Ascending aorta (tissue), 2 donors: ENCODE data around the gene CCDC93. TPM values are rescaled to one million over a fixed set of nuclear protein-coding genes. Genes with fewer than 3 reads are reported as not detected.
"Not testable (repeated sequence)": the region's sequence is repeated elsewhere in the genome, so short reads cannot be mapped to it uniquely, and the experiment has no call there.

ENCODE experiments used
- DNase-seq, 2 donors: peaks; one replicate each; pipeline ENCODE4 v3.0.0-alpha.2; 2019; ENCODE audit warnings: low spot score in 2 of 2
- H3K27ac ChIP-seq, 2 donors: fragments of 200-600 bp; sonication (generic); one replicate each; pipeline ENCODE4 v1.5.1; 2016 to 2017; ENCODE audit warnings: mild to moderate bottlenecking in 1 of 2
- H3K27me3 ChIP-seq: fragments of 200-600 bp; sonication (generic); one replicate; pipeline ENCODE4 v1.5.1; 2017
- H3K36me3 ChIP-seq, 2 donors: fragments of 200-600 bp; sonication (generic); one replicate each; pipeline ENCODE4 v1.5.1; 2016
- H3K4me1 ChIP-seq, 2 donors: fragments of 200-600 bp; sonication (generic); one replicate each; pipeline ENCODE4 v1.5.1; 2016 to 2017; ENCODE audit warnings: mild to moderate bottlenecking in 1 of 2
- H3K4me3 ChIP-seq, 2 donors: fragments of 200-600 bp; sonication (generic); one replicate each; pipeline ENCODE4 v1.5.1; 2016 to 2017; ENCODE audit warnings: mild to moderate bottlenecking in 1 of 2
- H3K9me3 ChIP-seq, 2 donors: fragments of 200-600 bp; sonication (generic); one replicate each; pipeline ENCODE4 v1.5.1; 2016
- intact Hi-C: fragments of 100-400 bp; cut with DNase I; formaldehyde crosslinking; loops from one replicate; pipeline ENCODE4 v1.15.1; 2023
- total RNA-seq: library from RNA; depleted of rRNA; stranded (reverse); fragments of >200 nt; gene quantifications from one replicate; pipeline ENCODE4 v1.1.0, GENCODE V29; 2016
- TF ChIP-seq, protein P1 (sequence below), 3 experiments: fragments of 200-600 bp in 2 of 3; fragments of 450-650 bp in 1 of 3; sonication (generic) in 2 of 3; IDR thresholded peaks; one replicate each; pipeline ENCODE4 v1.5.1; 2016 to 2019; ENCODE audit warnings: antibody characterized with exemption in 3 of 3, mild to moderate bottlenecking in 1 of 3, moderate library complexity in 1 of 3

CCDC93 gene
- total RNA-seq, 1 donor from 2014 or later = 6.3 TPM

DNA sequence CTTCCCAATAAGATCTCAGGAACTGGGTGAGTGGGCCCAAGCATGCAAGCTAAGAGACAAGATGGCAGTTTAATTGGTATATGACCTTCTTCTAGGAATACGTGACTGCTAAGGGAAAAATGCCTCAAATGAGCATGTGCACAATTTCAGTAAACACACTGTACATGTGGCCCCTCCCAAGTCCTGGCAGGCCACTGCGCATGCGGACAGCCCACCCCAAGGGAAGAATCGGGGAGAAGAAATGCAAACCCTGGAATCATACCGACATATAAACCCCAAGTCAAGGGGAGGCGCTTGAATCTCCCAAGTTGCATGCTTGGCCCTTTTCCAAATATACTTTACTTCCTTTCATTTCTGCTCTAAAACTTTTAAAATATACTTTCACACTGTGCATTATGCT lies 15.2 kb upstream of the CCDC93 start:
- intact Hi-C loops = no loop called here
- TF ChIP-seq, protein P1, sequence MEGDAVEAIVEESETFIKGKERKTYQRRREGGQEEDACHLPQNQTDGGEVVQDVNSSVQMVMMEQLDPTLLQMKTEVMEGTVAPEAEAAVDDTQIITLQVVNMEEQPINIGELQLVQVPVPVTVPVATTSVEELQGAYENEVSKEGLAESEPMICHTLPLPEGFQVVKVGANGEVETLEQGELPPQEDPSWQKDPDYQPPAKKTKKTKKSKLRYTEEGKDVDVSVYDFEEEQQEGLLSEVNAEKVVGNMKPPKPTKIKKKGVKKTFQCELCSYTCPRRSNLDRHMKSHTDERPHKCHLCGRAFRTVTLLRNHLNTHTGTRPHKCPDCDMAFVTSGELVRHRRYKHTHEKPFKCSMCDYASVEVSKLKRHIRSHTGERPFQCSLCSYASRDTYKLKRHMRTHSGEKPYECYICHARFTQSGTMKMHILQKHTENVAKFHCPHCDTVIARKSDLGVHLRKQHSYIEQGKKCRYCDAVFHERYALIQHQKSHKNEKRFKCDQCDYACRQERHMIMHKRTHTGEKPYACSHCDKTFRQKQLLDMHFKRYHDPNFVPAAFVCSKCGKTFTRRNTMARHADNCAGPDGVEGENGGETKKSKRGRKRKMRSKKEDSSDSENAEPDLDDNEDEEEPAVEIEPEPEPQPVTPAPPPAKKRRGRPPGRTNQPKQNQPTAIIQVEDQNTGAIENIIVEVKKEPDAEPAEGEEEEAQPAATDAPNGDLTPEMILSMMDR (IDR thresholded peaks at IDR 0.05) = no peak
- H3K27me3 ChIP-seq = no peaks in the 10 kb centered on the region
- no peaks in the 10 kb centered on the region for H3K36me3 ChIP-seq
- H3K4me3 ChIP-seq = no peak overlapping the region
- no peak overlapping the region for H3K27ac ChIP-seq
- no peak for DNase-seq
- no peaks in the 10 kb centered on the region for H3K4me1 ChIP-seq
- H3K9me3 ChIP-seq = no peaks in the 10 kb centered on the region

DNA sequence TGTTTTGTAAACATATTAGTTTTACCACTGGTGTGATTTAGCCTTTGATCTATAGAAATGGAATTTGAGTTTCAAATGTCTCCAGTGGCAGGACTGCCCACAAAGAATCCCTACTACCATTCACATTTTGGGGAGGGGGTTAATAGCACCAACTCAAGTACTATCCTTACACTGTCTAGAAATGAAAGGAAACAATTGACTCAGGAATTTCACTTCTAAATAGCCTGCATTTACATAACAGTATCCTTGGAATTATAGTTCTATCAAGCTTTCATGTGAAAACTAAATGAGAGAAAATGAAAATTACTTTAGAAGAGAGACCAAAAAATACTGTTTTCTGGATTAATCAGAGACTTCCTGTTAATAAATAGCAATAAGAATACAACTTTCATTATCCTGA lies 7.5 kb upstream of the CCDC93 start:
- H3K27ac ChIP-seq = no peak overlapping the region
- no peaks in the 10 kb centered on the region for H3K36me3 ChIP-seq
- TF ChIP-seq, protein P1 (IDR thresholded peaks at IDR 0.05) = no peak
- no peak overlapping the region for H3K4me3 ChIP-seq
- intact Hi-C loops = no loop called here
- no peaks in the 10 kb centered on the region for H3K27me3 ChIP-seq
- no peaks in the 10 kb centered on the region for H3K9me3 ChIP-seq
- H3K4me1 ChIP-seq = no peaks in the 10 kb centered on the region
- DNase-seq = no peak

DNA sequence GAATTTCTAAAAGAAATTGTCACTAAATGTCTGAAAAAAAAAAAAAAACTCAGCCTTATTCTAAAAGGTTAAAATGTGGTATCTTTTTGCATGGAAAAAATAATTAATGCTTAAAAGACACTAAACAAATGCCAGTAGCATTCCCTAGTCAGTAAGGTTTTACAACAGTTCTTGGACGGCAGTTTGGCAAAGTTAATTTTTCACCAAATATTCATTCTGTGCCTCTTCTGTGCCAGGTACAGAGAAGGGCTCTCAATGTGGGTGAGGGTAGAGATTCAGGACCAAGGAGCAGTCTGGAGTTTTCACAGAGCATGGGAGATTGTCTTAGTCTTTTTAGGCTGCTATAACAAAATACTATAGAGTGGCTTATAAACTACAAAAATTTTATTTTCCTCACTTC lies 6.0 kb upstream of the CCDC93 start:
- DNase-seq = no peak
- intact Hi-C loops = loop anchor here (10.0 kb wide), 1 partner anchor 165 kb away; no protein-coding TSS in a partner anchor
- TF ChIP-seq, protein P1 (IDR thresholded peaks at IDR 0.05) = no peak
- H3K4me1 ChIP-seq = no peaks in the 10 kb centered on the region
- H3K36me3 ChIP-seq = no peaks in the 10 kb centered on the region
- H3K4me3 ChIP-seq = no peak overlapping the region
- H3K27ac ChIP-seq = no peak overlapping the region
- no peaks in the 10 kb centered on the region for H3K27me3 ChIP-seq
- H3K9me3 ChIP-seq = no peaks in the 10 kb centered on the region

DNA sequence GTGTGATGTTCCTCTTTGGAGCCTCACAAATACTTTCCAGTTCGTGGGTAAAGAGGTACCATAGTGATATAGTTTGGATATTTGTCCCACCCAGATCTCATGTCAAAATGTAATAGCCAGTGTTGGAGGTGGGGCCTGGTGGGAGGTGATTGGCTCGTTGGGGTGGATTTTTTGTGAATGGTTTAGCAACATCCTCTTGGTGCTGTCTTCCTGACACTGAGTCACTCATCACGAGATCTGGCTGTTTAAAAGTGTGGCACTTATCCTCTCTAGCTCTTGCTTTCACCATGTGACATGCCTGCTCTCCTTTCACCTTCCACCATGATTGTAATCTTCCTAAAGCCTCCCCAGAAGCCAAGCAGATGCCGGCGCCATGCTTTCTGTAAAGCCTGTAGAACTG lies 3.0 kb upstream of the CCDC93 start:
- peaks cover 3 to 4% of the 10 kb centered on the region in 2 donors for H3K4me1 ChIP-seq
- H3K36me3 ChIP-seq = no peaks in the 10 kb centered on the region
- TF ChIP-seq, protein P1 (IDR thresholded peaks at IDR 0.05) = no peak
- no peaks in the 10 kb centered on the region for H3K9me3 ChIP-seq
- intact Hi-C loops = loop anchor here (10.0 kb wide), 1 partner anchor 168 kb away; no protein-coding TSS in a partner anchor
- no peak overlapping the region for H3K27ac ChIP-seq
- no peak for DNase-seq
- no peaks in the 10 kb centered on the region for H3K27me3 ChIP-seq
- no peak overlapping the region for H3K4me3 ChIP-seq

DNA sequence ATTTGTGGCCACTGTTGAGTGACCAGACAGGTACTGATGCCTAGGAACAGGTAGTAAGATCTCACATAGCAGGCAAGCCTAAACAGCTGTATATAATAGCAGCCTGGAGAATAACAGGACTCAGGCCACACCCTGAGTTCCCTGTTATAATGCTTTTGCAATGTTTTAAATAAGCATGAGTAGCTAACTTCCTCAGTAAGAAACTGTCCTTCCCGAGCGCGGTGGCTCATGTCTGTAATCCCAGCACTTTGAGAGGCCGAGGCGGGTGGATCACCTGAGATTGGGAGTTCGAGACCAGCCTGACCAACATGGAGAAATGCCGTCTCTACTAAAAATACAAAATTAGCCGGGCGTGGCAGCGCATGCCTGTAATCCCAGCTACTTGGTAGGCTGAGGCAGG lies 1.9 kb upstream of the CCDC93 start:
- not testable (repeated sequence) for DNase-seq, H3K27ac ChIP-seq, H3K9me3 ChIP-seq, H3K27me3 ChIP-seq, H3K4me3 ChIP-seq, H3K36me3 ChIP-seq, H3K4me1 ChIP-seq
- intact Hi-C loops = loop anchor here (10.0 kb wide), 1 partner anchor 169 kb away; no protein-coding TSS in a partner anchor

DNA sequence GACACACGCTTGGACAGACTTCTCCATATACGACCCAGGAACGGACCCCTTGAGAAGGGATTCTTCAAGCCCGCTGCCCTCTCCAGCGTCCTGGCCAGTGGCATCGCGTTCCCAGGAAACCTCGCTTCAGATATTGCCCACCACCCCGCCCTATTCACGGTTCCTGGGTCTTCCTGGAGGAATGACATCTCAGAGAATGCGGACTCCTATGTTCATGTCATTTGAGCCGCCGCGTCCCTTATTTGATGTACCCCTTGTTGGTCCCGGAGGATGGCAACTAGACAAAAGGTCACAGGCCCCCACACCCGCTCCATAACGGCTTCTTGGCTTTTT lies 588 bp upstream of the CCDC93 start:
- TF ChIP-seq, protein P1 (IDR thresholded peaks at IDR 0.05) = no peak
- Histone ChIP-seq H3K4me1 (peaks cover 3 to 4% of the 10 kb centered on the region in 2 donors), H3K36me3 (no peaks in the 10 kb centered on the region), H3K27ac (no peak overlapping the region), H3K9me3 (no peaks in the 10 kb centered on the region), H3K27me3 (no peaks in the 10 kb centered on the region), H3K4me3 (peak overlapping the region; percentile 75 to 93)
- no peak for DNase-seq
- intact Hi-C loops = loop anchor here (5.0 to 10.0 kb wide), 3 partner anchors 73 to 202 kb away; partner anchors contain the start of genes DDX18 and INSIG2
